Natural killer cell (primary cell): ENCODE measurements around the gene FNDC10. TPM values are rescaled to one million over a fixed set of nuclear protein-coding genes. Genes with fewer than 3 reads are reported as not detected.

Experiments
- ATAC-seq, 3 donors: fragments of 150-1000 bp in 2 of 3; fragments of 200-7000 bp in 1 of 3; cut with Tn5 transposase; 1 replicate in 1 of 3; 2 replicates in 2 of 3; pipeline ENCODE4 v1.10.0; 2021; ENCODE audit warnings: mild to moderate bottlenecking in 2 of 3, moderate library complexity in 2 of 3
- DNase-seq, 2 donors: peaks; one replicate each; pipeline versions ENCODE4 v3.0.0 to v3.0.0-alpha.2; 2013 to 2021; ENCODE audit warnings: mixed read lengths in 1 of 2
- H3K27ac ChIP-seq: one replicate; pipeline ENCODE4 v1.5.1; 2013; ENCODE audit warnings: mild to moderate bottlenecking, low read length
- H3K27me3 ChIP-seq: one replicate; pipeline ENCODE4 v1.6.1; 2013; ENCODE audit warnings: low read length; ENCODE audit not compliant: control insufficient read depth, insufficient read depth
- H3K36me3 ChIP-seq: one replicate; pipeline ENCODE4 v1.6.1; 2013; ENCODE audit warnings: low read length; ENCODE audit not compliant: control insufficient read depth, insufficient read depth
- H3K4me1 ChIP-seq: one replicate; pipeline ENCODE4 v1.6.1; 2013; ENCODE audit warnings: low read length; ENCODE audit not compliant: control insufficient read depth, insufficient read depth
- H3K4me3 ChIP-seq: one replicate; pipeline ENCODE4 v1.5.1; 2013; ENCODE audit warnings: low read length
- H3K9me3 ChIP-seq: one replicate; pipeline ENCODE4 v1.6.1; 2013; ENCODE audit warnings: low read length; ENCODE audit not compliant: control insufficient read depth, insufficient read depth
- H3K27ac Mint-ChIP-seq, 2 donors: one replicate each; pipeline ENCODE4 v1.8.0; 2022; ENCODE audit warnings: mild to moderate bottlenecking in 2 of 2, mixed read lengths in 2 of 2, moderate library complexity in 1 of 2
- H3K27me3 Mint-ChIP-seq, 2 donors: one replicate each; pipeline ENCODE4 v1.8.0; 2022; ENCODE audit warnings: low read depth in 2 of 2, mixed read lengths in 2 of 2
- H3K36me3 Mint-ChIP-seq: one replicate; pipeline ENCODE4 v1.8.0; 2022; ENCODE audit warnings: mixed read lengths
- H3K4me1 Mint-ChIP-seq, 2 donors: one replicate each; pipeline ENCODE4 v1.8.0; 2022; ENCODE audit warnings: mixed read lengths in 2 of 2
- H3K4me3 Mint-ChIP-seq: one replicate; pipeline ENCODE4 v1.8.0; 2022; ENCODE audit warnings: mild to moderate bottlenecking, moderate library complexity, mixed read lengths
- H3K9me3 Mint-ChIP-seq, 2 donors: one replicate each; pipeline ENCODE4 v1.8.0; 2022; ENCODE audit warnings: mixed read lengths in 2 of 2
- CTCF ChIP-seq: fragments of 200-600 bp; IDR thresholded peaks from one replicate; pipeline ENCODE4 v1.8.0; 2022; ENCODE audit warnings: antibody characterized with exemption
- WGBS: methylation state at CpG from one replicate; pipeline ENCODE4 v1.1.7; 2013; ENCODE audit warnings: missing lambda C conversion rate; ENCODE audit not compliant: insufficient coverage; 5-methylcytosine and 5-hydroxymethylcytosine counted together
- intact Hi-C: fragments of 100-400 bp; cut with micrococcal nuclease; formaldehyde crosslinking; loops from one replicate; pipeline ENCODE4 v1.14.2; 2022
- total RNA-seq, 4 donors: library from RNA; stranded (reverse); fragments of 120-200 nt in 1 of 4; gene quantifications; one replicate each; pipeline versions ENCODE4 v1.2.3 to v1.2.4, GENCODE V29; 2013 to 2022

FNDC10 gene
- total RNA-seq, 3 donors from 2014 or later (not counting 1 experiment from before 2014, with no cell fraction given): 2.8 to 3.2 (median 3.0) TPM

- Histone ChIP-seq H3K27me3 (peaks cover 2% of the 10 kb centered on the region), H3K4me1 (peaks cover 19% of the 10 kb centered on the region), H3K27ac (no peak overlapping the region), H3K9me3 (no peaks in the 10 kb centered on the region), H3K4me3 (no peak overlapping the region), H3K36me3 (no peaks in the 10 kb centered on the region)
- no peaks in the 10 kb centered on the region for H3K9me3 Mint-ChIP-seq
- H3K4me1 Mint-ChIP-seq: peaks cover 0 to 7% of the 10 kb centered on the region in 2 donors
- H3K4me3 Mint-ChIP-seq: no peak overlapping the region
- no peaks in the 10 kb centered on the region for H3K36me3 Mint-ChIP-seq
- intact Hi-C loops: no loop called here
- no peak for TF ChIP-seq CTCF
- peaks cover 0 to 6% of the 10 kb centered on the region in 2 donors for H3K27me3 Mint-ChIP-seq
- no peak for DNase-seq
- WGBS: 96% methylated on average over 14 of the region's 15 CpGs
- no peak overlapping the region for H3K27ac Mint-ChIP-seq
- ATAC-seq: no peak
Measured at GRCh38 chr1:1601564-1602303, 1.8 kb upstream of the FNDC10 start.

GRCh38 chr1:1600861-1601563, 1.1 kb upstream of the FNDC10 start:
- 90% methylated on average over 21 of the region's 22 CpGs for WGBS
- no peak for ATAC-seq
- TF ChIP-seq CTCF: no peak
- Histone ChIP-seq H3K9me3 (no peaks in the 10 kb centered on the region), H3K36me3 (no peaks in the 10 kb centered on the region), H3K27ac (no peak overlapping the region), H3K27me3 (peaks cover 2% of the 10 kb centered on the region), H3K4me3 (no peak overlapping the region), H3K4me1 (peaks cover 19% of the 10 kb centered on the region)
- no peaks in the 10 kb centered on the region for H3K36me3 Mint-ChIP-seq
- no peak for DNase-seq
- H3K4me3 Mint-ChIP-seq: peak overlapping the region; percentile 68
- peaks cover 0 to 7% of the 10 kb centered on the region in 2 donors for H3K4me1 Mint-ChIP-seq
- H3K9me3 Mint-ChIP-seq: no peaks in the 10 kb centered on the region
- peaks cover 0 to 6% of the 10 kb centered on the region in 2 donors for H3K27me3 Mint-ChIP-seq
- H3K27ac Mint-ChIP-seq: no peak overlapping the region
- intact Hi-C loops: no loop called here

GRCh38 chr1:1599030-1599934, 653 bp downstream of the FNDC10 start:
- Mint-ChIP-seq H3K27ac (no peak overlapping the region), H3K9me3 (no peaks in the 10 kb centered on the region), H3K27me3 (peaks cover 0 to 6% of the 10 kb centered on the region in 2 donors), H3K4me1 (peaks cover 0 to 7% of the 10 kb centered on the region in 2 donors), H3K36me3 (no peaks in the 10 kb centered on the region), H3K4me3 (peak overlapping the region; percentile 84)
- Histone ChIP-seq H3K27me3 (peaks cover 2% of the 10 kb centered on the region), H3K4me3 (no peak overlapping the region), H3K9me3 (no peaks in the 10 kb centered on the region), H3K27ac (no peak overlapping the region), H3K4me1 (peaks cover 19% of the 10 kb centered on the region), H3K36me3 (no peaks in the 10 kb centered on the region)
- peak in 1 of 2 donors; percentile 71 for DNase-seq
- intact Hi-C loops: no loop called here
- ATAC-seq: peak; percentile 62 to 73 (median 71)
- WGBS: 20% methylated on average over 111 of the region's 111 CpGs
- TF ChIP-seq CTCF: no peak
